Measurements from ENCODE around the gene MAPK7.

MAPK7 gene

DNA sequence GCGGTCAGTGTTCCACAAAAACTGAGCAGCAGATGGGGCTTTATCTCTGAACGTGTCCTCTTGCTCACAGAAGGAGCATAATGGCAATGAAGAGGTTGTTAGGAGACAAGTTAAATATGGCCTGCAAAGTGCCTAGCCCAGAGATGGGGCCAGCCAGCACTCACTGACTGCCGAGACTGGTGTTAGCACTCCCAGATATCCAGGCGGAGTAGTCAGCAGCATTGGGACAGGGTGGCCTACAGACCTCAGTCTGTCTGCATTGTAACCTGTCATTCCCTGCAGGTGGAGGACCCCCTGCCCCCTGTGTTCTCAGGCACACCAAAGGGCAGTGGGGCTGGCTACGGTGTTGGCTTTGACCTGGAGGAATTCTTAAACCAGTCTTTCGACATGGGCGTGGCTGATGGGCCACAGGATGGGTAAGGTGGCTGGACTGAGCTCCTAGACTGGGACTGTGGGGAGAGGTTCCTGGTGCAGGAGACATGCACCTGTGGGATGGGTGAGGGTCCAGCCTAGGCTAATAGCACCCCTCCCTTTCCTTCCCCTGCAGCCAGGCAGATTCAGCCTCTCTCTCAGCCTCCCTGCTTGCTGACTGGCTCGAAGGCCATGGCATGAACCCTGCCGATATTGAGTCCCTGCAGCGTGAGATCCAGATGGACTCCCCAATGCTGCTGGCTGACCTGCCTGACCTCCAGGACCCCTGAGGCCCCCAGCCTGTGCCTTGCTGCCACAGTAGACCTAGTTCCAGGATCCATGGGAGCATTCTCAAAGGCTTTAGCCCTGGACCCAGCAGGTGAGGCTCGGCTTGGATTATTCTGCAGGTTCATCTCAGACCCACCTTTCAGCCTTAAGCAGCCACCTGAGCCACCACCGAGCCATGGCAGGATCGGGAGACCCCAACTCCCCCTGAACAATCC lies 4.5 kb downstream of the MAPK7 start:
- TF ChIP-seq, protein P1, sequence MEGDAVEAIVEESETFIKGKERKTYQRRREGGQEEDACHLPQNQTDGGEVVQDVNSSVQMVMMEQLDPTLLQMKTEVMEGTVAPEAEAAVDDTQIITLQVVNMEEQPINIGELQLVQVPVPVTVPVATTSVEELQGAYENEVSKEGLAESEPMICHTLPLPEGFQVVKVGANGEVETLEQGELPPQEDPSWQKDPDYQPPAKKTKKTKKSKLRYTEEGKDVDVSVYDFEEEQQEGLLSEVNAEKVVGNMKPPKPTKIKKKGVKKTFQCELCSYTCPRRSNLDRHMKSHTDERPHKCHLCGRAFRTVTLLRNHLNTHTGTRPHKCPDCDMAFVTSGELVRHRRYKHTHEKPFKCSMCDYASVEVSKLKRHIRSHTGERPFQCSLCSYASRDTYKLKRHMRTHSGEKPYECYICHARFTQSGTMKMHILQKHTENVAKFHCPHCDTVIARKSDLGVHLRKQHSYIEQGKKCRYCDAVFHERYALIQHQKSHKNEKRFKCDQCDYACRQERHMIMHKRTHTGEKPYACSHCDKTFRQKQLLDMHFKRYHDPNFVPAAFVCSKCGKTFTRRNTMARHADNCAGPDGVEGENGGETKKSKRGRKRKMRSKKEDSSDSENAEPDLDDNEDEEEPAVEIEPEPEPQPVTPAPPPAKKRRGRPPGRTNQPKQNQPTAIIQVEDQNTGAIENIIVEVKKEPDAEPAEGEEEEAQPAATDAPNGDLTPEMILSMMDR (conservative IDR thresholded peaks at IDR 0.05; ENCODE audit: control insufficient read depth, insufficient read depth, low read depth, low read length) = no peak
- H3K4me3 ChIP-seq (ENCODE audit: control insufficient read depth, low read depth, low read length) = no peak overlapping the region

DNA sequence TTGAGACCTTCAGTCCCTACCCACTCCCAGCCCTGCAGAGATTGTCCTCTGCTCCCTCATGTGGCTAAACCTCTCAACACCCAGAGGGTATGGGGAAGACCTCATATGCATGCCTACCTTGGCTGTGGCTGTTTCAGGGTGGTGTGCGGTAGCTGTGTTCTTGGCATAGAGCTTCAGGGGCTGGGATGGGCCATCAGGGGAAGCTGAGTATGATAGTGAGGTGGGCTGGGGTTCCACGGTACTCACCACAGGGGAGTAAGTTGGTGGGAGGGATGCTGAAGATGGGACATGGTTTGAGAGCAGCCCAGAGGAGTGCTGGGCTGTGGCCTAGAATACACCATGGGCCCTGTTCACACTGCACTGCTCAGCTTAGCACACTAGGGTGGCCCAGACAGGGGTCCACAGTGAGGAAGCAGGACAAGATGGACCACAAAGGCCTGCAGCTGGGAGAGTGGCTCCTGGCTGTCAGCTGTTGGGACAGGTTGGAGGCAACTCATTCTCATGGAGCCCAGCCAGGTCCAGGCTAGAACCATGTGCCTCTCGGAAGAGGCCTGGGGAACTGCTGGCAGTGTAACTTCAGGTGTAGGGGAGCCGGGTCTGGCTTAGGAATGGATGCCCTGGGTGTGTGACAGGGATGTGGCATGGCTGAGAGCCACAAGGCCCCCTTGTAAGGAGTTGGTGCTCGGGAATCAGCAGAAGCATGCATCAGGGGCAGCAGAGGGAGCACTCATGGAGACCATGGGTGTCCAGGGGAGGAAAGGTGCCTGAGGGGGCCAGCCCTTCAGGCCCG lies 5.6 kb downstream of the MAPK7 start:
- TF ChIP-seq, protein P1 (conservative IDR thresholded peaks at IDR 0.05; ENCODE audit: control insufficient read depth, insufficient read depth, low read depth, low read length) = no peak
- no peak overlapping the region for H3K4me3 ChIP-seq (ENCODE audit: control insufficient read depth, low read depth, low read length)
- peak; percentile 49 for DNase-seq (ENCODE audit: low read depth)

More for the DNA sequence above, 4.5 kb downstream of the MAPK7 start:
- no peak for DNase-seq (ENCODE audit: low read depth)

DNA sequence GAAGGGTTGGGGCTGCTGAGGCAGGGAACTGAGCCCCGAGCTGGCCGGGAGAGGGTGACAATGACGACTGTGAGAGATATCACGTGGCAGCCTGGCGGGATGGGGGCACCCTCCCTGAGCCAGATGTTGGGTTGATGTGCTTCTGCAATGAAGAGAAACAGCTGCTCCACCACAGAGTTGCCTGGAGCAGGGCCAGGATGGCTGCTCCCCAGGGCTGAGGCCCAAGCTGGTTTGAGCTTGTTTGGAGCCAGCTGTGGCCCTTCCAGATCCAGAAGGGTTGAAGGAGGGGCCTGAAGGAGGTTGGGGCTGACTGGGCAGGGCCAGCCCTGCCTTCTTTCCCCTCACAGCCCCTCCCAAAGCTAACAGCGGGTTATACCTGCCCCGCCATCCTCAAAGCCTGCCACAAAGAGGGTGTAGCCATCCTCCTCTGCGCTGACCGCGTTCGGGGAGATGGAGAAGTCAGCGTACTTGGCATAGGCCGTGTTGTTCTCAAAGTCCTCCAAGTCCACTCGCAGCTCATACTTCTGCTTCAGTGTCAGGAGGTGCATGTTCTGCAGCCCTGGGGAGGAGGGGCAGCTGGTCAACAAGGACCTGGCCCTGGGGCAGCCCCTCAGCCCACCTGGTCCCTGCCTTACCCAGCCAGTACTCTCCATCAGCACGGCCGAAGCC lies 6.6 kb downstream of the MAPK7 start:
- no peak overlapping the region for H3K4me3 ChIP-seq (ENCODE audit: control insufficient read depth, low read depth, low read length)
- TF ChIP-seq, protein P1 (conservative IDR thresholded peaks at IDR 0.05; ENCODE audit: control insufficient read depth, insufficient read depth, low read depth, low read length) = no peak

DNA sequence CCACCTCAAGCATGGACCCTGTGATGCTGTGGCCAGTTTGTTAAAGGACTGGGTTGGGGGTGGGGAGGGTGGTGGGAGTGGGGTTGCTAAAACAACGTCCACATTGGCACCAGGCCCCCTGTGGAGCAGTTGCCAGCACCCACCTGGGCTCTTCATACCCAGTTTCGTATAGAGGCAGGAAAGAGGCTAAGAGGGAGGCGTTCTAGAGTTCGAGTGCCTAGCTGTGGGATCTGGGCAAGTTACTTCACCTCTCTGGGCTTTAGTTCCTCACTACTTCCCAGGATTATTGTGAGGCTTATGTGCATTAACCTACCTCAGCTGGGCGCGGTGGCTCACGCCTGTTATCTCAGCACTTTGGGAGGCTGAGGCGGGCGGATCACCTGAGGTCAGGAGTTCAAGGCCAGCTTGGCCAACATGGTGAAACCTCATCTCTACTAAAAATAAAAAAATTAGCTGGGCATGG lies 7.3 kb downstream of the MAPK7 start:
- TF ChIP-seq, protein P1 (conservative IDR thresholded peaks at IDR 0.05; ENCODE audit: control insufficient read depth, insufficient read depth, low read depth, low read length) = no peak
- H3K4me3 ChIP-seq (ENCODE audit: control insufficient read depth, low read depth, low read length) = no peak overlapping the region
- no peak for DNase-seq (ENCODE audit: low read depth)

More for the DNA sequence above, 6.6 kb downstream of the MAPK7 start:
- peak; percentile 97 for DNase-seq (ENCODE audit: low read depth)

DNA sequence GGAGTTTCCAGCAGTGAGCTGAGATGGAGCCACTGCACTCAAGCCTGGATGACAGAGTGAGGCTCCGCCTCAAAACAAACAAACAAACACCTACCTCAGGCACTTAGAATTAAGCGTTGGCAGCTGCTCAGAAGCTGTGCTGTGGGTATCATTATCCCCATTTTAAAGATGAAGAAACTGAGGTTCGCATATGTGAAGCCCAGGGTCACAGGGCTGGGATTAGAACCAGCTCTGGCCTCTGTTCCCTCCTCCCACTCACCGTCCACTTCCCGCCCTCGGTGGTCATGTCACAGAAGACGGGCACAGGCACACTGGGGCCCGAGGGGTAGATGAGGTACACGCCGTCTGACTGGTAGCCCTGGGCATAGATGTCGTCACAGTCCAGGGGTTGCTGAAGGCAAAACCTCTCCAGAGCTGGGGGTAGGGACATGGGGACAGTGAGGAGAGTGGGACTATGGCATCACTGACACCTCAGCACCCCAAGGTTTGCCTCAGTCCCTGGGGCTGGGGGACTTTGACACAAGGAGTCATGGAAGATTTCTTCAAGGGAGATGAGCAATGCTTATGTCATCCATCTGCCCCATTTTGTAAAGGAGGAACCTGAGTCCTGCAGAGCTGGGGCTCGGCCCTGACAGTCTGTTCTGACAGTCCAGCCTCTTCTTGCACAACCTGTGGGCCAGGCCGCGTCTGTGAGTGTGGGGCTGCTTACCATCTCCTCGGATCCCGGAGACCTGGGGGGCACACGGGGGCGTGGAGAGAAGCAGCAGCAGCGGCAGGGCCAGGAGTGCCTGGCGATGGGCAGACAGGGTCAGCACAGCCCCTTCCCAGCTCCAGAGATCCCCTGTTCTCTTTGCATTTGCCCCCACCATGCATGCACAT lies 8.0 kb downstream of the MAPK7 start:
- peak overlapping the region; percentile 40 for H3K4me3 ChIP-seq (ENCODE audit: control insufficient read depth, low read depth, low read length)
- TF ChIP-seq, protein P1 (conservative IDR thresholded peaks at IDR 0.05; ENCODE audit: control insufficient read depth, insufficient read depth, low read depth, low read length) = no peak
- DNase-seq (ENCODE audit: low read depth) = peak; percentile 96
